ENCODE results near the gene RELL1.

RELL1 gene

GRCh38 chr4:37603711-37604110, 82.5 kb downstream of the RELL1 start:
- TF ChIP-seq, protein P1, sequence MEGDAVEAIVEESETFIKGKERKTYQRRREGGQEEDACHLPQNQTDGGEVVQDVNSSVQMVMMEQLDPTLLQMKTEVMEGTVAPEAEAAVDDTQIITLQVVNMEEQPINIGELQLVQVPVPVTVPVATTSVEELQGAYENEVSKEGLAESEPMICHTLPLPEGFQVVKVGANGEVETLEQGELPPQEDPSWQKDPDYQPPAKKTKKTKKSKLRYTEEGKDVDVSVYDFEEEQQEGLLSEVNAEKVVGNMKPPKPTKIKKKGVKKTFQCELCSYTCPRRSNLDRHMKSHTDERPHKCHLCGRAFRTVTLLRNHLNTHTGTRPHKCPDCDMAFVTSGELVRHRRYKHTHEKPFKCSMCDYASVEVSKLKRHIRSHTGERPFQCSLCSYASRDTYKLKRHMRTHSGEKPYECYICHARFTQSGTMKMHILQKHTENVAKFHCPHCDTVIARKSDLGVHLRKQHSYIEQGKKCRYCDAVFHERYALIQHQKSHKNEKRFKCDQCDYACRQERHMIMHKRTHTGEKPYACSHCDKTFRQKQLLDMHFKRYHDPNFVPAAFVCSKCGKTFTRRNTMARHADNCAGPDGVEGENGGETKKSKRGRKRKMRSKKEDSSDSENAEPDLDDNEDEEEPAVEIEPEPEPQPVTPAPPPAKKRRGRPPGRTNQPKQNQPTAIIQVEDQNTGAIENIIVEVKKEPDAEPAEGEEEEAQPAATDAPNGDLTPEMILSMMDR (IDR thresholded peaks at IDR 0.05; ENCODE audit: borderline replicate concordance, insufficient read depth, low read depth, low read length), result no peak
- H3K4me3 ChIP-seq (ENCODE audit: low read depth, low read length), result no peak overlapping the region

DNA sequence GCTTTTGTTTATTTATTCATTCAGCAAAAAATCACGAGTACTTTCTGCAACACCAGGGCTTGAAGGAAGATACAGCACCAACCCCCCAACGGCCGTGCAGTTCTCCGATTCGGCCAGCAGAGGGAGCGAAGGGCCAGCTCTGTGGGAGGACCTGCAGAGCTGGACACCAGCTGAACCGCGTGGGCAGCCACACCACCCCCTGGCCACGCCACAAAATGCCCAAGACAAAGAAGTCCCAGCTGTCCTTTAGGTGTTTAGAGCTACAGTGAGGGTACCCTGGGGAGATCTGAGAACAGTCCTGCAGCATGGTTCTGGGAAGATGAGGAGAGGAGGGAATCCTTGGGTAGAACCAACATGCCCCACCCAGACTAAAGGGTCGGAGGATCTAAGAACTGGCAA, 83.1 kb downstream of the RELL1 start:
- no peak overlapping the region for H3K4me3 ChIP-seq (ENCODE audit: low read depth, low read length)
- TF ChIP-seq, protein P1 (IDR thresholded peaks at IDR 0.05; ENCODE audit: borderline replicate concordance, insufficient read depth, low read depth, low read length), result peak; percentile 96

- H3K4me3 ChIP-seq (ENCODE audit: low read depth, low read length), result no peak overlapping the region
- TF ChIP-seq, protein P1 (IDR thresholded peaks at IDR 0.05; ENCODE audit: borderline replicate concordance, insufficient read depth, low read depth, low read length), result no peak
Measured at GRCh38 chr4:37602454-37603069, 83.6 kb downstream of the RELL1 start.

- TF ChIP-seq, protein P1 (IDR thresholded peaks at IDR 0.05; ENCODE audit: borderline replicate concordance, insufficient read depth, low read depth, low read length), result no peak
- H3K4me3 ChIP-seq (ENCODE audit: low read depth, low read length), result no peak overlapping the region
Measured at GRCh38 chr4:37601531-37601930, 84.6 kb downstream of the RELL1 start.

DNA sequence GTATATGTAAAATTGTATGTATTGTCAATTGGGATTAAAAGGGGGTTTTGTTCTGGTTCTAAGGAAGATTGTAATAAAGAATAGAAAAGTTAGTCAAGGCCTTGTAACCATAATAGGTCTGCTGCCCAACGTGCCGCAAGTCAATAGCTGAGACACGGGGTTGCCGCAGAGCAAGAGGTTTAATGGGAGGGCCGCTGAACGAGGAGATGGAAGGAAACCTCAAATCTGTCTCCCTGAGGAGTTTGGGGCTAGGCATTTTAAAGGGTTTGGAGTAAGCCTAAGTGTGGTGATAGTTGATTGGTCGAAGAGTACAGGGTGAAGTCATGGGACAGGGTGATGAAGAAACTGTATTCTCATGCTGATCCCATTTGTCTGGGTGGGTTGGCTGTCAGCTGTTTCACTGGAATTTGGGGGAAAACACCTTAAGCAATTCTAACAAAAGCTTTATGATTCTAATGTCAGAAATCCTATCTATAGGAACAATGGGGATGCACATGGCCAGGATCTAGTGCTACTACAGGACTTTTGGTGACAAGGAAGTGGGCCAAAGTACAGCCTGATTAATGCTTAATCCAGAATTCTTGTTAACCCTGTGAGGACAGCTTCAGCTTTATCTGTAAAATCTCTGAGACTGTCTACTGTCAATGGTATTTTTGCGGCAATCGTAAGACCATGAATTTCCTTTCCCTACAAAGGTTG, 86.9 kb downstream of the RELL1 start:
- H3K4me3 ChIP-seq (ENCODE audit: low read depth, low read length), result no peak overlapping the region
- TF ChIP-seq, protein P1 (IDR thresholded peaks at IDR 0.05; ENCODE audit: borderline replicate concordance, insufficient read depth, low read depth, low read length), result no peak

GRCh38 chr4:37597034-37597433, 89.1 kb downstream of the RELL1 start:
- no peak overlapping the region for H3K4me3 ChIP-seq (ENCODE audit: low read depth, low read length)
- TF ChIP-seq, protein P1 (IDR thresholded peaks at IDR 0.05; ENCODE audit: borderline replicate concordance, insufficient read depth, low read depth, low read length), result no peak
